K562 (cell line): Measurements from ENCODE around the gene SLFNL1. TPM values are rescaled to one million over a fixed set of nuclear protein-coding genes. Genes with fewer than 3 reads are reported as not detected.

Source experiments
- CBFA2T3 ChIP-seq: fragments of 450-650 bp; IDR thresholded peaks from 2 replicates; pipeline ENCODE4 v1.6.1; 2017
- GABPB2 ChIP-seq: fragments of 250-450 bp; sonication (Bioruptor Pico); conservative IDR thresholded peaks from 2 replicates; pipeline ENCODE4 v1.5.1; 2021; ENCODE audit warnings: mild to moderate bottlenecking
- MED1 ChIP-seq: sonication (generic); formaldehyde crosslinking; IDR thresholded peaks from 2 replicates; pipeline ENCODE4 v1.8.1; 2023; ENCODE audit warnings: missing genetic modification reagents, borderline replicate concordance
- MIER1 ChIP-seq: fragments of 450-650 bp; IDR thresholded peaks from 2 replicates; pipeline ENCODE4 v1.6.1; 2016; ENCODE audit warnings: antibody characterized with exemption, mild to moderate bottlenecking, low read depth
- NR2C2 ChIP-seq, 2 experiments: fragments of 200-800 bp in 1 of 2; sonication (Bioruptor generic) in 1 of 2; sonication (generic) in 1 of 2; formaldehyde crosslinking in 1 of 2; IDR thresholded peaks; 2 replicates each; pipeline versions ENCODE4 v1.6.1 to v1.8.0; 2016 to 2022; ENCODE audit warnings: mild to moderate bottlenecking in 1 of 2, missing compliant biosample characterization in 1 of 2, missing genetic modification characterization in 1 of 2, missing genetic modification reagents in 1 of 2
- OTX1 ChIP-seq: fragments of 450-650 bp; formaldehyde crosslinking; IDR thresholded peaks from 2 replicates; pipeline ENCODE4 v1.4.0; 2022; ENCODE audit warnings: mild to moderate bottlenecking
- PHTF2 ChIP-seq: fragments of 250-450 bp; sonication (Bioruptor Pico); IDR thresholded peaks from 2 replicates; pipeline ENCODE4 v1.5.0; 2021; ENCODE audit warnings: mild to moderate bottlenecking
- POLR3G ChIP-seq: IDR thresholded peaks from 2 replicates; pipeline ENCODE4 v1.6.1; 2011; ENCODE audit not compliant: insufficient read length, insufficient replicate concordance; ENCODE audit errors: extremely low read depth
- RBFOX2 ChIP-seq: fragments of 200-400 bp; formaldehyde crosslinking; IDR thresholded peaks from 2 replicates; pipeline ENCODE4 v1.6.1; 2017; ENCODE audit warnings: low read depth, mild to moderate bottlenecking, low read length, moderate library complexity
- TAL1 ChIP-seq: fragments of 450-650 bp; IDR thresholded peaks from 2 replicates; pipeline ENCODE4 v1.6.1; 2016; ENCODE audit warnings: mild to moderate bottlenecking
- TEAD2 ChIP-seq: fragments of 450-650 bp; IDR thresholded peaks from 2 replicates; pipeline ENCODE4 v1.6.1; 2016; ENCODE audit warnings: missing genetic modification characterization, control low read depth, missing compliant biosample characterization
- polyA plus RNA-seq, 8 experiments: library from polyadenylated mRNA; depleted of rRNA in 4 of 8; stranded (reverse) in 5 of 8; unstranded in 3 of 8; fragments of >200 nt; fragmentation: Nextera tagmentation in 2 of 8; fragmentation: Illumina TruSeq in 1 of 8; extraction: Ambion mirVana in 2 of 8; extraction: Trizol in 1 of 8; gene quantifications; 2 replicates each; pipeline versions ENCODE4 v1.2.1 to v1.2.3, GENCODE V29; 2011 to 2014; ENCODE audit warnings: inconsistent platforms in 1 of 8, missing spikeins in 1 of 8
- total RNA-seq, 7 experiments: library from RNA; depleted of rRNA in 6 of 7; stranded (reverse); fragments of >200 nt in 6 of 7; fragmentation: Illumina TruSeq in 2 of 7; extraction: Trizol in 2 of 7; gene quantifications; 2 replicates each; pipeline versions ENCODE4 v1.2.1 to v1.2.3, GENCODE V29; 2011 to 2021; ENCODE audit warnings: low replicate concordance in 1 of 7
- TF ChIP-seq, protein P1 (sequence below): sonication (generic); formaldehyde crosslinking; IDR thresholded peaks from 2 replicates; pipeline ENCODE4 v1.8.1; 2022; ENCODE audit warnings: missing genetic modification reagents
- TF ChIP-seq, protein P2 (sequence below): conservative IDR thresholded peaks from 2 replicates; pipeline ENCODE4 v1.6.1; 2011; ENCODE audit warnings: low read depth, mild to moderate bottlenecking, low read length; ENCODE audit not compliant: control insufficient read depth
- TF ChIP-seq, protein P3 (sequence below): fragments of 250-450 bp; sonication (Bioruptor Pico); IDR thresholded peaks from 2 replicates; pipeline ENCODE4 v1.8.0; 2021; ENCODE audit warnings: moderate library complexity, mild to moderate bottlenecking, inconsistent platforms
- TF ChIP-seq, protein P4 (sequence below): fragments of 250-450 bp; sonication (Bioruptor Pico); IDR thresholded peaks from 2 replicates; pipeline ENCODE4 v1.4.0; 2020; ENCODE audit warnings: mild to moderate bottlenecking, moderate library complexity
- TF ChIP-seq, protein P5 (sequence below): fragments of 250-450 bp; sonication (Bioruptor Pico); IDR thresholded peaks from 2 replicates; pipeline ENCODE4 v1.4.0; 2020; ENCODE audit warnings: mild to moderate bottlenecking, moderate library complexity
- TF ChIP-seq, protein P6 (sequence below): sonication (generic); IDR thresholded peaks from 2 replicates; pipeline ENCODE4 v1.6.1; 2016

The SLFNL1 gene
- total and polyA plus RNA-seq, 9 of the 15 experiments (the other 6 are each of a cell fraction or from before 2014, with no cell fraction given): 0.05 to 0.14 (median 0.06) TPM; not detected in 5

DNA sequence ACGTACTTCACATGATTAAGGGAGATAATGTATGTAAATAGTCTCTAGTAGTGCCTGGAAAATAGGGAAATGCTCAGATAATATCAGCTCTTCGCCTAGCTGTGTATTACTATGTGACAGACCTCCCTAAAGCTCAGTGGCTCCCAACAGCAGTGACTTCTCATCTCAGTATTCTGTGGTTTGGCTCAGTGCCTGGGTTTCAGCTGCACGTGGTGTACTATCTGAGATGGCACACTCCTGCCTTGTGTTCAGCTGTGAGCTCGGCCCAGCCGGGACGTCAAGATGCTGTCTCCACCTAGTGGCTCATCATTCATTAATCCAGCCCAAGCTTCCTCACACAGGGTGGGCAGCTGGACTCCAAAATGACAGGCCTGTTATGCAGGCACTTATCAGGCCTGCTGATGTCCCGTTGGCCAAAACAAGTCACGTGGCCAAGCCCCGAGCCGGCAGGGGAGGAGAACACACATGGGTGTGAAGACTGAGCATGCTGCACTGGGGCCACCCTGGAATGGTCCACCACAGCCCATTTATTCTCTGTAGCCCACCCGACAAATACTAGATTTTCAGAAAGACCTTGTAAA lies 17.8 kb downstream of the SLFNL1 start (continued):
- TF ChIP-seq, protein P1, sequence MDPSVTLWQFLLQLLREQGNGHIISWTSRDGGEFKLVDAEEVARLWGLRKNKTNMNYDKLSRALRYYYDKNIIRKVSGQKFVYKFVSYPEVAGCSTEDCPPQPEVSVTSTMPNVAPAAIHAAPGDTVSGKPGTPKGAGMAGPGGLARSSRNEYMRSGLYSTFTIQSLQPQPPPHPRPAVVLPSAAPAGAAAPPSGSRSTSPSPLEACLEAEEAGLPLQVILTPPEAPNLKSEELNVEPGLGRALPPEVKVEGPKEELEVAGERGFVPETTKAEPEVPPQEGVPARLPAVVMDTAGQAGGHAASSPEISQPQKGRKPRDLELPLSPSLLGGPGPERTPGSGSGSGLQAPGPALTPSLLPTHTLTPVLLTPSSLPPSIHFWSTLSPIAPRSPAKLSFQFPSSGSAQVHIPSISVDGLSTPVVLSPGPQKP (CRISPR knock-in tag): no peak
- TF ChIP-seq, protein P2, sequence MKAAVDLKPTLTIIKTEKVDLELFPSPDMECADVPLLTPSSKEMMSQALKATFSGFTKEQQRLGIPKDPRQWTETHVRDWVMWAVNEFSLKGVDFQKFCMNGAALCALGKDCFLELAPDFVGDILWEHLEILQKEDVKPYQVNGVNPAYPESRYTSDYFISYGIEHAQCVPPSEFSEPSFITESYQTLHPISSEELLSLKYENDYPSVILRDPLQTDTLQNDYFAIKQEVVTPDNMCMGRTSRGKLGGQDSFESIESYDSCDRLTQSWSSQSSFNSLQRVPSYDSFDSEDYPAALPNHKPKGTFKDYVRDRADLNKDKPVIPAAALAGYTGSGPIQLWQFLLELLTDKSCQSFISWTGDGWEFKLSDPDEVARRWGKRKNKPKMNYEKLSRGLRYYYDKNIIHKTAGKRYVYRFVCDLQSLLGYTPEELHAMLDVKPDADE: peak; percentile 94
- TF ChIP-seq, protein P3, sequence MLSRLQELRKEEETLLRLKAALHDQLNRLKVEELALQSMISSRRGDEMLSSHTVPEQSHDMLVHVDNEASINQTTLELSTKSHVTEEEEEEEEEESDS (CRISPR knock-in tag): no peak
- TF ChIP-seq, protein P4, sequence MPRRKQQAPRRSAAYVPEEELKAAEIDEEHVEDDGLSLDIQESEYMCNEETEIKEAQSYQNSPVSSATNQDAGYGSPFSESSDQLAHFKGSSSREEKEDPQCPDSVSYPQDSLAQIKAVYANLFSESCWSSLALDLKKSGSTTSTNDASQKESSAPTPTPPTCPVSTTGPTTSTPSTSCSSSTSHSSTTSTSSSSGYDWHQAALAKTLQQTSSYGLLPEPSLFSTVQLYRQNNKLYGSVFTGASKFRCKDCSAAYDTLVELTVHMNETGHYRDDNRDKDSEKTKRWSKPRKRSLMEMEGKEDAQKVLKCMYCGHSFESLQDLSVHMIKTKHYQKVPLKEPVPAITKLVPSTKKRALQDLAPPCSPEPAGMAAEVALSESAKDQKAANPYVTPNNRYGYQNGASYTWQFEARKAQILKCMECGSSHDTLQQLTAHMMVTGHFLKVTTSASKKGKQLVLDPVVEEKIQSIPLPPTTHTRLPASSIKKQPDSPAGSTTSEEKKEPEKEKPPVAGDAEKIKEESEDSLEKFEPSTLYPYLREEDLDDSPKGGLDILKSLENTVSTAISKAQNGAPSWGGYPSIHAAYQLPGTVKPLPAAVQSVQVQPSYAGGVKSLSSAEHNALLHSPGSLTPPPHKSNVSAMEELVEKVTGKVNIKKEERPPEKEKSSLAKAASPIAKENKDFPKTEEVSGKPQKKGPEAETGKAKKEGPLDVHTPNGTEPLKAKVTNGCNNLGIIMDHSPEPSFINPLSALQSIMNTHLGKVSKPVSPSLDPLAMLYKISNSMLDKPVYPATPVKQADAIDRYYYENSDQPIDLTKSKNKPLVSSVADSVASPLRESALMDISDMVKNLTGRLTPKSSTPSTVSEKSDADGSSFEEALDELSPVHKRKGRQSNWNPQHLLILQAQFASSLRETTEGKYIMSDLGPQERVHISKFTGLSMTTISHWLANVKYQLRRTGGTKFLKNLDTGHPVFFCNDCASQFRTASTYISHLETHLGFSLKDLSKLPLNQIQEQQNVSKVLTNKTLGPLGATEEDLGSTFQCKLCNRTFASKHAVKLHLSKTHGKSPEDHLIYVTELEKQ: no peak
- TF ChIP-seq NR2C2 (CRISPR knock-in tag; IDR thresholded peaks at IDR 0.05) (no peak), NR2C2 (tag; IDR thresholded peaks at IDR 0.05) (peak; percentile 40; the same call in 1 of the 2 replicates), MED1 (CRISPR knock-in tag) (no peak), TEAD2 (no peak), PHTF2 (CRISPR knock-in tag) (no peak), CBFA2T3 (peak; percentile 97), MIER1 (no peak), GABPB2 (CRISPR knock-in tag) (no peak), RBFOX2 (peak; percentile 27; the same call in 1 of the 2 replicates), OTX1 (no peak), TAL1 (peak; percentile 90), POLR3G (no peak)
- TF ChIP-seq, protein P5, sequence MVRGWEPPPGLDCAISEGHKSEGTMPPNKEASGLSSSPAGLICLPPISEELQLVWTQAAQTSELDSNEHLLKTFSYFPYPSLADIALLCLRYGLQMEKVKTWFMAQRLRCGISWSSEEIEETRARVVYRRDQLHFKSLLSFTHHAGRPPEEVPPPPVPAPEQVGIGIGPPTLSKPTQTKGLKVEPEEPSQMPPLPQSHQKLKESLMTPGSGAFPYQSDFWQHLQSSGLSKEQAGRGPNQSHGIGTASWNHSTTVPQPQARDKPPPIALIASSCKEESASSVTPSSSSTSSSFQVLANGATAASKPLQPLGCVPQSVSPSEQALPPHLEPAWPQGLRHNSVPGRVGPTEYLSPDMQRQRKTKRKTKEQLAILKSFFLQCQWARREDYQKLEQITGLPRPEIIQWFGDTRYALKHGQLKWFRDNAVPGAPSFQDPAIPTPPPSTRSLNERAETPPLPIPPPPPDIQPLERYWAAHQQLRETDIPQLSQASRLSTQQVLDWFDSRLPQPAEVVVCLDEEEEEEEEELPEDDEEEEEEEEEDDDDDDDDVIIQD (CRISPR knock-in tag): no peak
- TF ChIP-seq, protein P6, sequence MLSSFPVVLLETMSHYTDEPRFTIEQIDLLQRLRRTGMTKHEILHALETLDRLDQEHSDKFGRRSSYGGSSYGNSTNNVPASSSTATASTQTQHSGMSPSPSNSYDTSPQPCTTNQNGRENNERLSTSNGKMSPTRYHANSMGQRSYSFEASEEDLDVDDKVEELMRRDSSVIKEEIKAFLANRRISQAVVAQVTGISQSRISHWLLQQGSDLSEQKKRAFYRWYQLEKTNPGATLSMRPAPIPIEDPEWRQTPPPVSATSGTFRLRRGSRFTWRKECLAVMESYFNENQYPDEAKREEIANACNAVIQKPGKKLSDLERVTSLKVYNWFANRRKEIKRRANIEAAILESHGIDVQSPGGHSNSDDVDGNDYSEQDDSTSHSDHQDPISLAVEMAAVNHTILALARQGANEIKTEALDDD: peak; percentile 67; the same call in 1 of the 2 replicates
